Pons (tissue), 1 donor: ENCODE results near the gene ABCB9.
"Not testable (repeated sequence)": the region's sequence is repeated elsewhere in the genome, so short reads cannot be mapped to it uniquely, and the experiment has no call there.

Source experiments
- DNase-seq: peaks from one replicate; pipeline ENCODE4 v3.0.0-alpha.2; 2016; ENCODE audit warnings: low spot score

Gene ABCB9

DNA sequence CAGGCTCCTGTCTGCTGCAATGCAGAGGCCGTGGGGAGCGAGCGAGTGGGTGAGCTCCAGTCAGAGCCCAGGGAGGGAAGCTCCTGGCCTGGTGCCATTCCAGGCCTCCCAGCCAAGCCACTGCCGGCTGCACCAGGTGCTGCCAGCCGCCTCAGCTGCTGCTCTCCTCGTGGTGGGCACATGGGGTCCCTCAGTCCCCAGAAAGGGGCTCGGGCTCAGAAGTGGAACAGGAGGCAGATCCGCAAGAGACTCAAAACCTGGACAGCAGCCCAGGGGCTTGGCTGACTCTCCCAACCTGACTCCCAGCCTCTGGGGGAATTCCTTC, 2.4 kb downstream of the ABCB9 start:
- no peak for DNase-seq

DNA sequence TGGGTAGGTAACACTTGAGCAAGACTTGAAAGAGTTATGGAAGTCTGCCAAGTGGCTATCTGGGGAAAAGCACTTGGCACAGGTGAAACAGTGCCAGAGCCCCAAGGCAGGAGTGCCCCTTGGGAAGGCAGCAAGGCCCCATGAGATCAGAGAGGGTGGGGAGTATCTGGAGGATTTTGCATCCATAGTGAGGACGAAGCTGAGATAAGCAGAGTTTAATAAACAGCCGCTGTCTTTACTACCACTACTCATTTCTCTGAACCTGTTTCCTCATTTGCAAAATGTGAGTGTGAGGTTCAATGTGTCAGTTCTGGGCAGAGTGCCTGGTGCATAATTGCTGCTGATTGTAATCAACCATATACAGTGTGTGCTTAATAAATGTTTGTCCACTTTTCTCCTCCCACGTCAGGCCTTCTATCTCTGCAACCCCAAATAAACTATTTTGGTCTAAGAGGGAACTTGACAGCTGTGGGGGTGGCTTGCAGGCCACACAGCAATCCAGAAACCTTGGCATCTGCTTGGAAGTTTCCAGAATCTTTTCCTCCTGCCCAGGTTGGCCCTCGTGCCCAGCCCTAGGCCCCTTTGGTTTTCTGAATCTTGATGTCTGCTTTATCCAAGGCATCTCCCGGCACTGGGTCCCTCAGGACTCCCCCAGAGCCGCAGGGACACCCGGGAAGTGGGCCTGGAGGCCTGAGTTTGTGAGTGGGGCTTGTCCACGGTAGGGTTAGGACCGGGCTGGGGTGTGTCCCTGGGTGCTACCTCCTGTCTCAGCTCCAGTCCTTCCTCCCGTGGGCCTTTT, 4.5 kb downstream of the ABCB9 start:
- no peak for DNase-seq

DNA sequence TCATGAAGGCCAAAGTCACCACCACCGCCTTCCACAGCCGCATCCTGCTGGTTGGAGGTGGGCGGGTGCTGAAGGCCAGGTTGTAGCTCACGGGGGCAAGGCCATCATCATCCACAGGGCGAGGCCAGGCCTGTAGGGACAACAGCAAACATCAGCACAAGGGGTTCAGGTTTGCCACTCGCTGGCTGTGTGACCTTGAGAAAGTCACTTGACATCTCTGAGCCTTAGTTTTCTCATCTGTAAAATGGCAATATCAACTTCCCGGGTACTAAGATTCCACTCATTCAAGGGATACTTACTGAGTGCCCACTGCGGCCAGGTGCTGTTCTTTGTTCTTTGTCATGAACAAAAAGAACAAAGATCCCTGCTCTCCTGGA, 6.1 kb downstream of the ABCB9 start:
- no peak for DNase-seq

DNA sequence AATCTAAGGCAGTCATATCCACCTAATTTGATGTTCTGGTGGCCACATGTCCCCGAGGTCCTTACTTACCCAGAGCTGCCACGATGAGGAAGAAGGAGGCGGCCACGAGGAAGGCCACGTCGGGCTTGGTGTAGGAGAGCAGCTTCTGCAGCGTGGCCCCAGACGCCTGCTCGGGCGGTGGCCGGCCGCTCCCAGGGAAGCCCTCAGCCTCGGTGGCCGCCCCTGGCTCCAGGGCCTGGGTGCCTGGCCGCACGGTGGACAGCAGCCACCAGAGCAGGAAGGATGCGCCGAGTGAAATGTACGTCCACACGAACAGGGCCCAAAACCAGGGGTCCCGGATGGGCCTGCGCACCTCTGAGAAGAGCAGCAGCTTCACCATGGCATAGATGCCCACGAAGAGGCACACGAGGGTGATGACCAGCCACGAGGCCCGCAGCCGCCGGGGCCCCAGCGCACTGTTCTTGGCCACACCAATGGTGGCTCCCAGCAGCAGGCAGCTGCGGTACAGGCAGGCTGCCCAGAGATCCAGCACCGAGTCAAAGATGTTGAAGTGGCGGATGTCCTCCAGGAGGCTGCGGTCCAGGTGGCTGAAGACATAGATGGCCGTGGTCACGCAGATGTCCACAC, 6.6 kb downstream of the ABCB9 start:
- no peak for DNase-seq

DNA sequence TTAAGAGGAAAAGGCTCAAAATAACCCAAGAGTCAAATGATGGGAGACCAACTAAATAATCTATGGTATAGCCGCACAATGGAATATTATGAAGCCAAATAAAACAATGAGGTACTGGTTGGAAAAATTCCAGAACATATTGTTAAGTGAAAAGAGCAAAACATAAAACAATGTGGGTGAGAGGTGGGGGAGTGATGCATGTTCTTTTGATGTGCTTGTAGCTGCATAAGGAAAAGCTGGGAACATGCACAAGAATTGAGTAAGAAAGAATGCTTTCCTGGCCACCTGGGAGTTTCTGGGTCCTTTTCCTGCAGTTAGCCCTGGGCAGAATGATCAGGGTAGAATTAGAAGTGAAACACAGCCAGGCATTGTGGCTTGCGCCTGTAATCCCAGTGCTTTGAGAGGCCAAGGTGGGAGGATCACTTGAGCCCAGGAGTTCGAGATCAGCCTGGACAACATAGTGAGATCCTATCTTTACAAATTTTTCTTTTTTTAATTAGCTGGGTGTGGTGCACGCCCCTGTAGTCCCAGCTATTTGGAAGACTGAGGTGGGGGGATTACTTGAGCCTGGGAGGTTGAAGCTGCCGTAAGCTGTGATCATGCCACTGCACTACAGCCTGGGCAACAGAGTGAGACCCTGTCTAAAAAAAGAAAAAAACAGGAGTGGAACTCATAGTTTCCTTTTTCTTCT, 7.9 kb downstream of the ABCB9 start:
- DNase-seq = no peak

DNA sequence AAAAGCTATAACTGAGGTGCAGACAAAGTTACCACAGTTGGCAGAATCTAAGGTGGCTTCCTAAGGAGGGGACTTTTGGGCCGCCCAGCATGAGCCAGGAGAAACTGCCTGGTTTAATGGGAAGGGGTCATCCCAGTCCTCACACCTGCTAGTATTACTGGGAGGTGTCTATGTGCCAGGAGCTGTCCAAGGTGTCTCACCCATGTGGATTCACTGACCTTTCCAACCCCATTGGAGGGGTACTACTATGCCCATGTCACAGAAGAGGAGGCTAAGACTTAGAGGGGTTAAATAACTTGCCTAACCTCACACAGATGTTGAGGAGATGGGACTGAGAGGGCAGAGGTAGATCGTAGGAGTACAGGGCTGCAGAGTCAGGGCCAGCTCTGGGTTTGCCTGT, 10.2 kb downstream of the ABCB9 start:
- no peak for DNase-seq

DNA sequence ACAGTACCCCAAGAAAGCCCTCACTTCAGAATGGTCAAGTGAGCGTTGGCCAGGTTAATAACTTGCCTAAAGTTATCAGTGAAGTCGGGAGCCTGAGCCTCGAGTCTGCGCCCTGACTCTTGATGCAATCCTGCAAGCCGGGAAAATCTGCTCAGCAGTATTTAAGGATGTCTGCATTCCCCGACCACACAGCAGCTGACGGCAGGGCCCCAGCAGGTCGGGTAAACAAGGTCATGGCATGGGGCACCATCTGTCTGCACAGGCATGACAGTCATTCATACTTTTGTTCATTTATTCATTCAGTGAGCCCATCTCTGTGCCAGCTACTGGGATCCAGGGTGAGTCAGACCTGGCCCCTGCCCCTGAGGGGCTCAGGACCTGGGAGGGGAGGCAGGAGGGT, 11.1 kb downstream of the ABCB9 start:
- DNase-seq = no peak

DNA sequence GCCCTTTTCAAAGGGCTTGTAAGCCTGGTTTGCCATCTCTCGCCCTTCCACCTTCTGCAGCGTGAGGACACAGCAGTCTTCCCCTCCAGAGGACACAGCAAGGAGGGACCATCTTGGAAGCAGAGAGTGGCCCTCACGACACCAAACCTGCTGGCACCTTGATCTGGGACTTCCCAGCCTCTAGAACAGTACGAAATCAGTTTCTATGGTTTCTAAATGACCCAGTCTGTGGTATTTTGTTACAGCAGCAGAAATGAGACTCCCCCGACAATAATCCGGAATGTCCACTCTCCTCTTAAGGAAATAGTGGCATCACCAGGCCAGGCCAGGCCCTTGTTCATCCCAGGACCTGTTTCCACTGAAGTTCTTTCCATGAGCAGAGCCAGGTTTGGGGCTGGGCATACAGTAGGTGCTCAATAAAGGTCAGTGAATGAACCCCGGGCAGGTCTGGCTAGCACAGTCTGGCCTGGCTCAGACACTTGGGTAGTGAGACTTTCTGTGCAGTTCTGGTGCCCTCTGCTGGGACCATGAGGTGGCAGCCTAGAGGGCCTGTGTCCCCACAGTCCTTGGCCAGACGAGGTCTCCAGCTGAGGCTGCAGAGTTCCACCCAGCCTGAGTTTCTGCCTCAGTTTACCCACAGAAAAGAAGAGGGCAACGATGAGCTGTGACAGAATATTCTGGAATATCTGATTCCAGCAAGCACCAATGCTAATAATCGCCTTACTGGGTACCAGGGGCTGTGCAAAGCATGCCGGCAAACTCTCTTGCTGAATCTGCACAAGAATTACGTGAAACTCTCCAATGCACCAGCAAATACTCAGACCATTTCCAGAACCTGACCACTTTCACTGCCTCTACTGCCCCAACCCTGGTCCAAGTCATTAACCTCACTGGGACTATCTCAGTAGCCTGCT, 14.0 kb downstream of the ABCB9 start:
- peak; percentile 87 for DNase-seq

DNA sequence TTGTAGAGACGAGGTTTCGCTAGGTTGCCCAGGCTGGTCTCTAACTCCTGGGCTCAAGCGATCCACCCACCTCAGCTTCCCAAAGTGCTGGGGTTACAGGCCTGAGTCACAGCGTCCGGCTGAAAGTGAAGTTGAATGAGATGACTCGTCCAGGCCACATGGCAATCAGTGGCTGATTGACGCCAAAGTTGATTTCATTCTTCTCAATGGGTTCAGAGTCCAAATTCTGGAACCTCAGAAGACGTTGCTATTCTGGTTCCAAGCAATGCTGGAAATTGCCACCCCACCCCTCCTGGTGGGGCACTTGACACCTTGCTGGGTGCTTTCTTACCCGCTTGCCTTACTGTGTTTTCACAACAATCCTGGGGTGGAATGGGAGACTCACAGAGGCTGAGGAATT, 14.9 kb downstream of the ABCB9 start:
- DNase-seq = no peak

DNA sequence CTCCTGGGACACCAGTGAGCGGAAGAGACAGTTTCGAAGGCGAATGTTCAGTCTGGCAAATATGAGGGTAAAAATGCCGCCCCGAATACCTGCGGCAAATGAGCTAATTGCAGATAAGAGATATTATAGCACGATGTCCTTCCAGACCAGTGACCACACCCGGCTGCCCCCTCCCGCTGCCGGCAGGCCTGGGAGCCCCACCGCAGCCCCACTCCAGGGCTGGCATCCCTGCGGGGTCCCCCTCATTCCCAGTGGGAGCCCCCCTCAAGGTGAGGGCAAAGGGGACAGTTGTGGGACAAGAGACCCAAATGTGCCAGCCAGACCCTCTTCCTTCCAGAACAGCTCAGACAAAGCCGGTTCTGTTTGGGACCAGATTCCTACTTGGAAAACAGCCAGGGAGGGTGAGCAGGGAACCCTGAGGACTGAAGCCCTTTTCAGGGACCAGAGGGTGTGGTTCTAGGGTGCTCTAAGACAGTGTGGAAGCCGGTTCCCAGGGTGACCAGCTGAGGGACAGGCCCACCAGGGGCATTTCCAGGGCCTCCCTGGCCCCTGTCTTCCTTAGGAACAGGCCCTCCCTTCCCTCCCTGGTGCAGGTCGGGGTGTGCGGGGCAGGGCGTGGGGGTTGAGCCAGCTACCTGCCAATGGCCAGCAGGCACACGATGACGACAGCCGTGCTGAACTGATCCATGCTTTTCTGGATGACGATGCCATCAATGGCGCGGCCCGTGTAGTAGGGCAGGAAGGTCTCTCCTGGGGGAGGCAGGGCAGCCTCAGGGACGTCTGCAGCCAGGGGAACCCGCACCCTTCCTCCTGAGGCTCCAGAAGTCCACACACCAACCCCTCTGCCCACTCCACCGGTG, 16.2 kb downstream of the ABCB9 start:
- DNase-seq = no peak

DNA sequence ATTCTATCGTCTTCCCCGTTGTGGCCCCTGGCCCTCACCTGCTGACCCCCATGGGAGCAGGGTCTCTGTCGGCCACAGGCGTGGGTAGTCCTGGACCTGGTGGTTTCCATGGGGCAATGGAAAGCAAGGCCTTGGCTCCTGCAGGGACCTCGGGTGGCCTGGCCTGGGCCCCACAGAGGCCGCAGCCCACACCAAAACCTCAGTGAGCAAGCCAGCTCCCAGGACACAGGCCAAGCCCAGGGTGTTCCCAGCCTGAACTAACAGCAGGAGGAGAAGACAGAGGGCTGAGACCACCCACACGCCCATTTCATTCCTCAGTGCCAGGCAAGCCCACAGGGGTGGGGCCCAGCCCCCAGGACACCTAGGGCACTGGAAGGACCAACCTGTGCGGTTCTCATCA, 16.9 kb downstream of the ABCB9 start:
- no peak for DNase-seq

DNA sequence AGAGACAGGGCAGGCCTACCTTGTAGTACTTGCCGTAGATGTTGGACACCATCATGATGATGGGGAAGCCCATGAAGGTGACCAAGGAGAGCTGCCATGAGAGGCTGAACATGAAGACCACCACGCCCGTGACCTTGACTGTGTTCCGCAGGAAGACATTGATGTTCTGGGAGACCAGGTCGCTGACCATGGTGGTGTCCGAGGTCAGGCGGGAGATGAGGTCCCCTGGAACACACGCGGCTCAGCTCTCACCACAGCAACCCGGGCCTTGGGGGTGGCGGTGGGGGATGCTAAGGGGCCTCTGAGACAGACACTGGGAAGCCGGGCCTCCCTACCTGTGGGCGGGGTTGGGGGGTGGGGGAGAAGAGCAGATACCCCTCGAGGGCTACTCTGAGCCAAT, 17.7 kb downstream of the ABCB9 start:
- DNase-seq = no peak

DNA sequence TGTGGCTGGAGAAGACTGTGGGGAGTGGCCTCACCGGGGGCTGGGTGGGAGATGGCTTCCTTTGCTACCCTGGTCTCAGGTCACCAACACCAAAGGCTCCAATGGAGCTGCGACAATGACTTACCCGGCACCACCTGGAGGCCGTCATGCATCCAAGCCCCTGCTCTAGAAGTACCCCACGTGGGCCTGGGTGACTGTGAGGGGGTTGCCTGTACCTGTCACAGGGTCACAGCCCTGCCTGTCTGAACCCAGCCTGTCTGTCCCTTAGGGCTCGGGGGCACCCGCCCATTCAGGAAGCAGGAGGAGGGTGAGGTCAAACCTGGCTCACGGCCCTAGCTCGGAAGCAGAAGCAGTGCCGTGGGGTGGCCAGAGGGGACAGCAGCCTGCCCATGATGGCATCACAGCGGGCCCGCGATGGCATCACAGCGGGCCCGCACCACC, 18.9 kb downstream of the ABCB9 start:
- DNase-seq = no peak

DNA sequence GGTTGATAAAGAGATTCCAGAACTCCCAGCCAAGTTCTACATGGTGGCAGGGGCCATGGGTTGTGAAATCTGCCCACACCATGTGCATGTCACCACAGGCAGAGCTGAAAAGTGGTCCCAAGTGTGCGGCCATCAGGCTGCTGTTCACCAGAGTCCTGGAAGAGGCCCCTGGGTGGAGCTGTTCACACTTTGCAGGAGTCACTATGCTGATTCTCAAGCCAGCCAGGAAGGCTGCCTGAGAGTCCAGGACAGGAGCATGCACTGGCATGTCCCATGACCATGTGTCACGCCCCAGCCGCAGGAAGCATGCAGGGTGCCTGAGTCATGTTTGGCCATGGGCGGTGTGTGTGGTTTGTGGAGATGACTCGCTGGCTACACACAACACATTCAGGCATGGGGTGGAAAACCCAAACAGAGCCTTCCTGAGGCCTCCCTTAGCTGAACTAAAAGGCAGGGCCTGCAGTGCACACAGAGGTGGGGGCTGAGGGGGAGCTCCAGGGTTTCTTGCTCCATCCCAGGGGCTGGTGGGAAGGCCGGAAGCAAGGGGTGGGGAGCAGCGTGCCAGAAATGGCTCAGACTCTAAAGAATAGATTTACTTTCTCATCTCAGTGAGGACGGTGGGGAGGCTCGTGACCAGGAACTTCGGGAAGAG, 19.4 kb downstream of the ABCB9 start:
- peak; percentile 58 for DNase-seq

DNA sequence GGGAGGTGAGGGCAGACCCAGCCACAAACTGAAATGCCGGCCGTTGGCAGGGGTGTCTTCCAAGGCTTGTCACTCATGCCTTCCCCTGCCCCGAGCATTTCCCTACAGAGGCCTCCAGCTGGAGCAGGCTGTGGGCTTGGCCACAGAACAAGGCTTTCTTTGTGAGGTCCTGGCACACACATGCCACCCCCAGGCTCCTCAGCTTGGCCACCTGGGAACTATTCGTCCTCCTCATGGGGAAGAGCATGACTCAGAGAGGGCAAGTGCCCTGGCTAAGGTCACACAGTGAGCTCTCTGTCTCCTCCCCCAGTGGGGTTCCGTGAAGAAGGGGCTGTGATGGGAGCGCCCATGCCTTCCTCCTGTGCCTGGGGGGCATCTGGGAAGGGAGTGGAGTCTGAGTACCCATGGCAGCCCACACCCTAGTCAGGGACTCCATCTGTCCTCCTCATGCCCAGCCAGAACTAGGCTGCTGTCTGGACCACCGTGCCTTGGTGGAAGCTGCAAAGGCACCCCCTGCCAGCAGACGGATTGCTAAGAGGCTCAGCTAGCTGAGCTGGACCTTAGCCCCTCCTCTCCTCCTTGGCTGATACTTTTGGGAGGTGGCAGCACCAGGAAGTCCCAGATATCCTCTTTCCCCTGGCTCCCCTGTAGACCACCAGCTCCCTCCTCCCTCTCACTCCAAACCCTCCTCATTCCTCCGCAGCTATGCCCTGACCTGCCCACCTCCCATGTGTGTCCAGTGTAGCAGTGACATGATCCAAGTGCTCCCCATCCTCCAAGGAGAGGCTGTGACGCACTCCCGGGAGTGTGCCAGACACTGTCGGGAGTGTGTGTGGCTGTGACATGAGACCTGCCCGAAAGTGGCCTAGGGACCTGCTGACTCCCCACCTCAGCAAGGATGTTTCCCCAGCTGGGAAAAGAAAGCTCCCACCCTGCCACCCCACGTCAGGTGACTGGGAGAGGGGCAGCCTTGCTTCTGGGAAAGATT, 21.4 kb downstream of the ABCB9 start:
- DNase-seq = peak; percentile 95

DNA sequence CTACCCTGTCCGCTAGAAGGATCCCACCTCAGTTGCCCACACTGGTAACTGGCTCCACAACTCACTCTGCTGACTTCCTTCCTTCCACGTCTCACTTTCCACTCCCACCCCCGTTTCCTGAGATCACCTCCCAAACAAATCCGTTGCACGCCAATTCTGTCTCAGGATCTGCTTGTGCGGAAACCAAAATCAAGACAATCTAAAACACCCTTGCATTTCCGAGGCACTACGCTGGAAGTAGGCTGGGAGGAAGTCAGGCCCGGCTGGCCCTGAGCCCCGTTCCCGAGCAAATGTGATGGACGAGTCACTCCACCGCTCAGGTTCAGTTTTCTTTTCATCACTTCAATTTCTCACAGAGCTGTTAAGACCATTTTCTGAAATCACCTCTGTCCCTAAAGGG, 23.1 kb downstream of the ABCB9 start:
- no peak for DNase-seq

DNA sequence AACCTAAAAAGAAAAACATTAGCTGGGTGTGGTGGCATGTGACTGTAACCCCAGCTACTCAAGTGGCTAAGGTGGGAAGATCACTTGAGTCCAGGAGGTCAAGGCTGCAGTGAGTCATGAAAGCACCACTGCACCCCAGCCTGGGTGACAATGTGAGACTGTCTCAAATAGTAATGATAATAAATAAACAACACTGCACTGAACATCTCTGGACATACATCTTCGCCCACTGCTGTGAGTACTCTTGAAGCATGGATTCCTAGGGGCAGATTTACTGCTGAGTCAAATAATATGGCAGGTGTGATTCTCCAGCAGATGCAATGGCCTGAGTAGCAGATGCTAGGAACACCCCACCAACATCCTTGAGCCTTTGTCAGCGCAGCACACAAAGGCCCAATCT, 23.6 kb downstream of the ABCB9 start:
- DNase-seq = no peak

DNA sequence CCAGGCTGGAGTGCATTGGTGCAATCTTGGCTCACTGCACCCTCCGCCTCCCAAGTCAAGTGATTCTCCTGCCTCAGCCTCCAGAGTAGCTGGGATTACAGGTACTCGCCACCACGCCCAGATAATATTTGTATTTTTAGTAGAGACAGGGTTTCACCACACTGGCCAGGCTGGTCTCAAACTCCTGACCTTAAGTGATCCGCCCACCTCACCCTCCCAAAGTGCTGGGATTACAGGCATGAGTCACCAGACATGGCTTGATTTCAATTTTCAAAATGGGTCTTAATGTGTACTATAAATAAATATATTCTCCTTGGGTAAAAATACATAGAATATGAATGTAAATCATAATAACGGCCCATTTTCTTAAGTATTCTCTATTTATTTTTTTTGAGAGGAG, 24.9 kb downstream of the ABCB9 start:
- not testable (repeated sequence) for DNase-seq

DNA sequence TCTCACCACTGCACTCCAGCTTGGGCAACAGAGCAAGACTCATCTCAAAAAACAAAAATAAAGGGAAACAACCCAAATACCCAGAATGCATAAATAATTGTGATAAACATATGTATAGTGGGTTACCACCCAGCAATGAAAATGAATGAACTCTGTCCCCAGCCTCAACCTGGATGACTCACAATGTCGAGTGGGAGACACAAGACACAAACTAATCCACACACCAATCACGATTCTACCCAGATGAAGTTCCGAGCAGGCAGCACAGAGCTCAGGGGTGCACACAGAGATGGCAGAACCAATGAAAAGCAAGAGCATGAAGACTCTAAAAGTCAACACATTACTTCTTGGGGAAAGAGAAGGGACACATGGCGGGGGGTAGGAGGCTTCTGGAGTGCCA, 27.1 kb downstream of the ABCB9 start:
- DNase-seq = no peak
